CD4-positive, alpha-beta T cell treated with Interleukin-12 subunit alpha and Interleukin-12 subunit beta, for 1 hour (primary cell): ENCODE data around the gene PIK3AP1.

ENCODE experiments used
- DNase-seq: peaks from one replicate; pipeline ENCODE4 v3.0.0-alpha.2; 2020

The PIK3AP1 gene

DNA sequence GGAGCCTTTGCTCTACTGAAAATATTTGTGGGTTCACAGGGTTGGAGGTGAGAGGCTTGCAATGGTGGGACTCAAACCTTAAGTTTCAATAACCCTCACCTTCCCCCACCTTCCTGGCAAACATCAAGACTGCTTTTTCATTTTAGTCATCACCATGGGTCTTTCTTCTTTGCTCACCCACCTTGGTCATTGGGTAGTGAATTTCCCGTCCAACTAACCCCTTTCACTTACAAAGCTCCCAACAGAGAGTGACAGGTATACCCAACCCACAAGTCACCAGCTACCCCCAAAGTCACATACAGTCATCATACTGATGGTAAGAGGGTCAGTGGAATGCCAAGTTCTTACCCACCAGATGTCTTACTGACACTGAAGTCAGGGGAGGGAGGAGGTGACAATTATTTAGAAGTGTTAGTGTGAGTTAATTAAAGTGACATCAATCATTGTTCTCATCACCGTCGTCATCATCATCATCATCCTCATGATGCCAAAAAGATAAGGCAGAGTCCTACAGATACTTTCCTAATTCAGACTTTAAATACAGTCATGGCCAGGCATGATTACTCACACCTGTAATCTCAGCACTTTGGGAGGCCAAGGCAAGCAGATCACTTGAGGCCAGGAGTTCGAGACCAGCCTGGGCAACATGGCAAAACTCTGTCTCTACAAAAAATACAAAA, 49.0 kb downstream of the PIK3AP1 start:
- peak; percentile 29 for DNase-seq

DNA sequence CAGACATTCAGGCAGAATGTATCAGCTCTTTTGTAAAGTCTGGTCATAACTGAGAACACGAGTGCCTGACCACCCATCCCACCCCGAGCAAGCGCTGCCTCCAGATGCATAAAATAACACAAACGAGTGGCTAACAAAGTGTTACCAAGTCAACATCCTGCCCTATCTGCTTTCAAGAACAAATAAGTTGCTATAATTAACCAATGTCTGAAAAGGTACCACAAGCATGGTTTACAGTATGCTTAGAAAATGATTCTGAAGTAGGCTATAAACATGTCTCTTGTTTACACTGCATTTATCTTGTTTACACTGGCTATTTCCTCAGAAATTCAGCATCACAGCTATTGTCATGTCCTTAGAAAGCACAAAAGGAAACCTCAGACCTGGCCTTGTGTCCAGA, 49.5 kb downstream of the PIK3AP1 start:
- DNase-seq, result peak; percentile 39

DNA sequence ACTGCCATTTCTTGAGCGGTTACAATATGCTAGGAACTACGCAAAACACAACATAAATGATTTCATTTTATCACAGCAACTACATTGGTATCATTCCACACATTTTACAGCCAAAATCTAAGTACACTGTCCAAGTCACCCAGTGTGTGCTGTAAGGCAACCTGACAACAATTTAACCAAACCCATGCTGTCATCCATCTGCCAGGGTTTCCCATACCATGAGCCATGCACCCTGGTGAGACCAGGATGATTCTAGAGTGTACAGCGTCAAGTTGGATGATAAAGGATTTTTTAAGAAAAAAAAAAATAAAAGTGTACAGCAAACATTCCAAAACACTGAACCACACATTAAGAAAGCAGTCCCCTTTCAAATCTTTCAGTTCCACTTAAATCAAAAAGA, 52.9 kb downstream of the PIK3AP1 start:
- no peak for DNase-seq

DNA sequence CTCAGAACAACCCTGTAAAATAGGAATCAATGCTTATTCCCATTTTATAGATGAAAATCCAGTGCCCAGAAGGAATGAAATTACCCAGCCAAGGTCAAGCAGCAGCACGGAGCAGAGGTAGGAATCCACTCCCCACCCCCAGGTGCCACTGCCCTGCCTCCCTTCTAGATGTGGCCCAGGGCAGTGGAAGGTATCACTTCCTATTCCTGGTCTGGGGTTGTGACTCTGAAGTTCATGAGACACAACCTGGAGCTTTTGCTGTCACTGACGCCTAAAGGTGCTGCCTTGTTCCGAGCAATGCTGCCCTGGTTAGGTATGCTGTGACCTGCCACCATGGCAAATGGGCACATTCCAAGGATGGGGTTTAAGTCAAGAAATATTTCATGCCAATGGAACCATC, 53.6 kb downstream of the PIK3AP1 start:
- no peak for DNase-seq

DNA sequence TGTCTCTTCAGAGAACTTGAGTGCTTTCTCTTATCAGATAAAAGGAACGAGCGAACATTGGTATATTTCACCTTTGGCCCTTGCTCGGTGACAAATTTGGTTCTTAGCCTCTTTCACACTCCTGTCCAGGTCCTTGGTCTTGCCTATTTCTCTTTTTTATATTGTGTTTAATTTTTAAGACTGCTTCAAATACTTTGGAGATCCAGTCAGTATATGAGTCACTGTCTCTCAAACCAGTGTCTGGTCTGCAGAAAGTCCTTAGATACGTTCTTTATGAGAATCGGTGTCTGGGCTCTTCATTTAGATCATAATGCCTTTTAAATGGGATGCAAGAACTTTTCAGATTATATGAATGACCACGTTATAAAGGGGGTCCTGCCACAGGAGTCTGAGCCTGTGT, 55.0 kb downstream of the PIK3AP1 start:
- DNase-seq, result no peak

DNA sequence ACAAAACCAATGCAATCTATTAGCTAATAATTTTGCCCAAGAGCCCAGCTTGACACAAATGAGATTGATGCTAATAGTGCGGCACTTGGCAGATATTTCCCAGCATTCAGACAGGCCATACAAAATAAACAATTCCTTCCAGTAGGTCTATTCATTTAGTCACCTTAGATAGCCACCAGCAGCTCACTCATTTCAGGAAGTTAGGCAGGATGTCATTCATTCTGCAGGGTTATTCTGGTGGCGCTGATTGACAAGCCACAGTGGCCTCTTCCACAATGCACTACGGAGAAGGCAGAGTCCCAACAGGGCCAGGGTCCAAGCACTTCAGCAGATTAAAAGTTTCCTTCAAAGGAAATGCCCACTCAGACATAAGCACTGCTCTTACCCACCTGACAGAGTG, 55.8 kb downstream of the PIK3AP1 start:
- no peak for DNase-seq

DNA sequence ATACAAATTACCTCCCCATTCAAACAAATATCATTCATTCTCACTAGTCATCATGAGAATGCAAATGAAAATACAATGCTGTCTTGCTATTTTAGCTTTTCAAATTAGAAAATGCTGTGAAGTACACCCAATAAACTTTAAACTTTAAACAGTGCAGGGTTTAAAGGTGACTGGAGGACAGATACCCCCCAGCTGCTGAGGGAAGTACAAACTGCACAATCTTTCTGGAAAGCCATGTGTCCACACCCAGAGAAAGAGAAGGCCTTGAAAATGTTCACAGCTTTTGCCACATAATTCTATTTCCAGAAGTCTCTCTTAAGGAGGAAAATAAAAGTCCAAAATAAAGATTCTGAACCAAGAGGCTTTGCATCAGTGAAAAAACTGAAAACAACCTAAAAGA, 56.5 kb downstream of the PIK3AP1 start:
- no peak for DNase-seq

DNA sequence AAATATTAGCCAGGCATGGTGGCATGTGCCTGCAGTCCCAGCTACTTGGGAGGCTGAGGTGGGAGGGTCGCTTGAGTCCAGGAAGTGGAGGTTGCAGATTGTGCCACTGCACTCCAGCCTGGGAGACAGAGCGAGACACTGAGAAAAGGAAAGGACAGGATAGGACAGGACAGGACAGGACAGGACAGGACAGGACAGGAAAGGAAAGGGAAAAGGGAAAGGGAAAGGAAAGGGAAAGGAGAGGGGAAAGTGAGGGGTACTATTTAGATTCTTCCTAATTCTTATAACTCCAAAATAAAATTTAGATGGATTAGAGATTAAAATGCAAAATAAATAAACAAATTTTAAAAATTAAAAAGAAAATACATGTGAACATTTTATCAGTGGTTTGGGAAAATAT, 58.7 kb downstream of the PIK3AP1 start:
- no peak for DNase-seq

DNA sequence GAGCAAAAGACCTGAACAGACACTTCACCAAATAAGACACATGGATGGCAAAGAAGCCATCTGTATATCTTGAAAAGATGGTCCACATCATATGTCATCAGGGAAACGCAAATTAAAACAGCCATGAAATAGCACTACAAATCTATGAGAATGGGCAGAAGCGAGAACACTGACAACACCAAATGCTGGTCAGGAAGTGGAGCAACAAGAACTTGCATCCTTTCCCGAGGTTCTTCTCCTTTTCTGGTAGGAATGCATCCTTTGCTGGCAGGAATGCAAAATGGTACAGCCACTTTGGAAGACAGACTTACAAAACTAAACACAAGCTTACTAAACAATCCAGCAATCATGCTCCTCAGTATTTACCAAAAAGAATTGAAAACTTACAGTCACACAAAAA, 60.0 kb downstream of the PIK3AP1 start:
- no peak for DNase-seq

DNA sequence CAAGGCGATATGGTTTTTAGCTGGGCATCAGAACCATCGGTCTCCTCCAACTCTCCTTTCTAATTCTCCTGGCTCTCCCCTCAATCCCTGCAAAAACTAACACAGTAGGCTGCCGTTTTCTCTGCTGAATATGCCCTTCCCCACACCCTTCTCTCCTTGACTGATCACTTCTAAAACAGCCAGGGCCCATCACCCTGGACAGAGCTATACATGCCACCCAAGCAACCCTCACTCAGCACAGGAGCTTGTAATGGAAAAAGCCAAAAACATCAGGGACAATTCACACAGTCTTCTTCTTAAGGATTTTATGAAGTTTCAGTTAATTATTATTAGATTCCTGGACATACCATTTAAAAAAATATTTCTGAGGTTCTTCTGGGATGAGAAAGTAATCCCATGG, 61.5 kb downstream of the PIK3AP1 start:
- no peak for DNase-seq

DNA sequence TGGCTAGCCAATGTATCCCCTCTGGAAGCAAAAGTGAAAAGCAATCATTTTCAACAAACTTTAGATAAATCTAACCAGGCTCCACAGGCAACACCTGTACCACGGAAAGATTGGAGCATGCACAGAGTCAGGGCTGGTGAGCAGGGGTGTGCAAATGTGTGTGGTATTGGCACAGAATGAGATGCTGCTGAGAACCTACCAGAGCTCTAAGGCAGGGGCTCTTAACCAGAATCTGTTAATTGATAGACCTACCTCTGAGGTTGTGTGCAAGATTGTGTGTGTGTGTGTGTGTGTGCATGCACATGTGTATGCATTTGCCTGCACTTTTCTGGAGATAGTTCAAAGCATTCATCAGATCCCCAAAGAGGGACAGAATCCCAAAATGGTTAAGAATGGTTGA, 62.9 kb downstream of the PIK3AP1 start:
- no peak for DNase-seq

DNA sequence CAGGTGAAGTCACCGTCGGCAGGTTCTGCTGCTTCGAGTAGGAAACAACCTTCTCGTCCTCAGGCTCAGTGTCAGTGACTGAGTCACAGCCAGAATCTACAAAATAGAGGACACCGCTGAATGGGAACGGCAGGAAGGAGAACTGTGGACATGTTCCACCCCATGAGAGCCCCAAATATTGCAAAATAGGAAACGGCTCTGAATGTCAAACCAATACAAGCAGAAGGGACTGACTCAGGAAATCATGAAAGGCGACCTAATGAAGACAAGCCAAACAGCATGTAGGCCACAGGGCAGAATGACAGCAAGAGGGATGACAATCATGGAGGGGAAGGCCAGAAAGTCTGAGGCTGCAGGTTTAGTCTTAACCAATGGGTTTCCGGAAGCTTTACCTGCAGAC, 63.5 kb downstream of the PIK3AP1 start:
- no peak for DNase-seq

DNA sequence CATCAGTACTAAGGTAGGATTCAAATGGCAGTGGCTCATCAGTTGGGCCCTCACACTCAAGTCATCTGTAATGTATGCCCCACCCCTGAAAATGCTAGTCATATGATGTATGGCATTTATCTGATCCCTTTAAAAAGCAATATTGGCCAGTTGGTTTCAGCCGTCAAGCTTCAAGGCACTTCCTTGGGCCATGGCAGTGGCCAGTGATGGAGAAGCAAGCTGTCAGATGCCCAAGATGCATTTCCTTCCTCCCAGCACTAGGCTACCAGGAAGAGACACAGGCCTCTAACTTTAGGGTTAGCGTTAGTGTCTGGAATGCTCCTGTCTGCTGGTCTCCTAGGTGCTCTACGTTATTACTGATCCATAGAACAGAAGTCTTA, 64.1 kb downstream of the PIK3AP1 start:
- no peak for DNase-seq

DNA sequence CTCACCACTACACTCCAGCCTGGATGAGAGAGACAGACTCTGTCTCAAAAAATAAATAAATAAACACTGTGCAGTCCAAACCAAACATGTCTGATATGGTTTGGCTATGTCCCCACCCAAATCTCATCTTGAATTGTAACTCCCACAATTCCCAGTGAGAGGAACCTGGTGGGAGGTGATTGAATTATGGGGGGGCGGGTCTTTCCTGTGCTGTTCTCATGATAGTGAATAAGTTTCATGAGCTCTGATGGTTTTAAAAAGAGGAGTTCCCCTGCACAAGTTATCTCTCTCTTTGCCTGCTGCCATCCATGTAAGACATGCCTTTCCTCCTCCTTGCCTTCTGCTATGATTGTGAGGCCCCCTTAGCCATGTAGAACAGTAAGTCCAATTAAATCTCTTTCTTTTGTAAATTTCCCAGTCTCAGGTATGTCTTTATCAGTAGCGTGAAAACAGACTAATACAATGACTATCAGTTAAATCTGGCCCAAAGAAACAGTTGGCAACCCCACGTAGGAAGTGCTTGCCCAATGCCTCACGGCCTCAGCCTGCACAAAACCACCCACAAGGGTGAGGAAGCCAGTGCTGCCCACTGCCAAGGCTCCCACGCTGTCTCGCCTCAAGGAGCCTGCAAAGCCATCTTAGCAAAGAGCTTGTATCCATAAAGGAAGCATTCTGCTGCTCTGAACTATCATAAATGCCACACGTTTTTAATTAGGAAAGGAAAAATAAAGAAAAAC, 64.7 kb downstream of the PIK3AP1 start:
- no peak for DNase-seq

DNA sequence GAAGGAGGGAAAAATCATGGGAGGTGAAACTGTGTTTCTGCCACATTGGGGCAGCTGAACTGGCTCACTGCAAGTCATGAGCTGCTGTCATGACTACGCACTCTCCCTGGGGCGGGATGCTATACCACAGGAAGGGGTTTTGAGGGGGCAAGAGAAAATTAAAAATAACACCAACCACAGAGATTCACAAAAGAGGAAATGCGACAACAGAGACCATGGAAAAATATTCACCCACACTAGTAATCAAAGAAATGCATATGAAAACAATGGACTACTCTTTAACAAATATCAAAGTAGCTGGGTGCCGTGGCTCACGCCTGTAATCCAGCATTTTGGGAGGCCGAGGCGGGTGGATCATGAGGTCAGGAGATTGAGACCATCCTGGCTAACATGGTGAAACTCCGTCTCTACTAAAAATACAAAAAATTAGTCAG, 68.3 kb downstream of the PIK3AP1 start:
- peak; percentile 54 for DNase-seq

DNA sequence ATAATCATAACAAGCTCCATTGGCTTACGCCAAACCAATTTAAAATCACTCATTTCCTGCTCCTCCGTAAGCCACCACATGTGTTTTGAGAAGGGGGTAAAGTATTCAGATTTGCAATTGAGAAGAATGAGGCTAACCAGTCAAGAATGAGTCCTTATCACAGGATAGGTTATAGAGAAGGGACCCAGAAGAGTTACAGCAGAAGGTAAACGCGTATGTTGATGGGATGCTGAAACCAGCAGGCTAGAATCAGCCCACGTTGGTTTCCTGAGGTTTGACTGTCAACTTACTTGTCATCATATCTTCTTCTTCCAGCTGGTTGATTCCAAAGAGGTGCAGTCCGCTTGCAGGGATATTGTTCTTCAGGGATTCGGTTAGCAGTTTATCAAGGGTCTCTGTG, 69.4 kb downstream of the PIK3AP1 start:
- no peak for DNase-seq

DNA sequence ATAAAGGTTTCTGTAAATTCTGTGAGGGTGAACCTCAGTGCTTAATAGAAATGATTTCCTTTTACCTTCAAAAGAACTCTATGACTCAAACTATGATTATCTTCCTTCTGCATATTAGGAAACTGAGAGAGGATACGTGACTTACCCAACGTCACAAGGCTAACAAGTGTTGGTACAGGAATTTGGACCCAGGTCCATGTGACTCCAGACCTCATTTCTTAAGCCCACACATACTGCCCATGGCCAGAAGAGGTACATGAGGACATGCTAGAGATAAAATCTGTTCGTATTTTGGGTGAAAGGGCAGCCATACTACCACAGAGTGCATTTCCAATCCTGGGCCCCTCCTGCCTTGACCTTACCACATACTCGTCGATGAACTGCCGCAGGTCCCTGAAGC, 72.0 kb downstream of the PIK3AP1 start:
- no peak for DNase-seq

DNA sequence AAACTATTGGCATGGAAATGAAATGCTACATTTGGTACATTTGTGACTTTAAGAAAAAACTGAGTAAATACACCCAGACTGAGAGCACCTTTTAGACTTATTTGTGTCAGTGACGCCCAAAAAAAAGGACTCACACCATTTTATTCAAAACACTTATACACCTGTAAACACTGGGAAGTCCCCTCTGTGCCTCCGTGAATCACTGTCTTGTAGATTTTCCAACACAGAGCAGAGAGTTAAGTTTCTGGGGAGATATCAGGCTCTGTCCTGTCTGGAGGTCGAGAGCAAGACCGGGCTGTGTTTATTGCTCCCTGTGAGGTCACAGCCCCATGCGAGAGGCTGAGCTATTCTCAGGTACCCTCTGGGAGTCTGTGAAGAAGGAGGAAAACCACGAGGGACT, 72.8 kb downstream of the PIK3AP1 start:
- no peak for DNase-seq

DNA sequence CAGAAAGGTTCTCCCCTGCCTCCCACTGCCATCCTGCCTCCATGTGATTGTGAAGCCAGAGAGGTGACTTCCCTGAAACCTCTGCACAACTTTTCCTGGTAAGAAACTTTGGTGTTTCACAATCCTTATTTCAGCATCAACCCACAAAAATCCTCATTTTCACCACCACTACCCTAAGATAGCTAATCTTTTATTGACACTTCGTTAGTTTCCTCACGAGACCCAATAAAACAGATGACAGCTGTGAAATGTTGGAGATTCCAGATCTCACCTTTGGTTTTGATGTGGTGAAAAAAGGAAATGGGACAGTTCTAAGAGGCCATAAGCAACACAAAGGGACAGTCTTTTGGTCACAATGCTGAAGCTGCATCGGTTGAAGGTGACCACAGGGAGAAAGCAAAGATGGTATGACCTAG, 73.6 kb downstream of the PIK3AP1 start:
- DNase-seq, result no peak

DNA sequence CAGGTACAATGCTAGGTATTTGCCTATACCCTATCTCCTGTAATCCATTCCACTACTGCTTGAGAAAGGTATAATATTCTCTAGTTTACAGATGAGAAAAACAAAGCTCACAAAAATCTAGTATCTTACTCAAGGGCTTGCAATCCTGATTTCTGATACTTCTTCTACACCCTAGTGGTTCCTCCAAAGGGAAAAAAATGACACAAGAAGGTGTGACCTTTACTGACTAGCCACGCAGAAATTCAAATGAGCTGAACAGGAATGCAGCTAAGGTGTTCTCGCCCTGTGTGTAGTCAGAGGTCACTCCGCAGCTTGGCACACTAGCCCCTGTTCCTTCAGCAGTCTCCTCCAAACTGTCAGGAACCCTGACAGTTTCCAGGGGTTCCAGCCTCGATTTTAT, 74.0 kb downstream of the PIK3AP1 start:
- no peak for DNase-seq

DNA sequence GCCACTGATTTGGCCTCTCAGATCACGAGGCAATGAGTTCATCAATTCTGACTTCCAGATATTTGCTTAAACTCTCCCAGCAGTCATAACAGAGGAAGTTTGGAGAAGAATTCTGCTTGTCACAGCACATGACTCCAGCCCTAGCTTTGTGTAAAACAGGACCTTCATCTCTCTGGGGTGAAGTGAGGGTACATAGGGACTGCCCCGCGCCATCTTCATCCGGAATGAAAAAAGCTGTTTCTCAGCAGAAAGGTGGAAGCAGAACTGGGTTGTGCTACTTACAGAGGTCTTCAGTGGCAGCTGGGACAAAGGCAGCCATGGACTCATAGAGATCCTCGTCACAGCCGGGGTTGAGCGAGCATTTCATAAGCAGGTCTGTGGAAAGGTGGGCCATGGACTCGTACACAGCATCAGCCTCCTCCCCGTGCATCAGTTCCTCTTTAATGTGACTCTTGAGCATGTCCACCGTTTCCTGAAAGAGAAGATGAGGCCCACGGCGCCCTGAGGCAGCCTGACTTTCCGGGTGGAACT, 75.1 kb downstream of the PIK3AP1 start:
- DNase-seq, result no peak

DNA sequence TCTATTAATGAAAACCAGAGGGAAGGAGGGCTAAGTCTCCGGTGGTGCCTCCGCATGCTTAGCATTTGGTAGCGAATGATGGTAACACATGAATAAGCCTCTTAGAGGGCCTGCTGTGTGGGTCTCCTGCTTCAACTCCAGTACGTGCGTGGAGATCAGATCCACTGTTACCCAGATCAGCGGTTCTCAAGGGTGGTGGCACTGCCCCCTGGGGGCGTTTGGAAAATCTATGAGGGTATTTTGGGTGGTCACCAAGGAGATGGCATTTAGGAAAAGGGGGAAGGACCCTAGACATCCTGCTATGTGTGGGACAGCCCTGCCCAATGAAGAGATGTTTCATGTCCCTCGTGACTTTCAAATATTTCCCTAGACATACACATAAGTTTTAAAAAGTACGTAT, 76.4 kb downstream of the PIK3AP1 start:
- no peak for DNase-seq

DNA sequence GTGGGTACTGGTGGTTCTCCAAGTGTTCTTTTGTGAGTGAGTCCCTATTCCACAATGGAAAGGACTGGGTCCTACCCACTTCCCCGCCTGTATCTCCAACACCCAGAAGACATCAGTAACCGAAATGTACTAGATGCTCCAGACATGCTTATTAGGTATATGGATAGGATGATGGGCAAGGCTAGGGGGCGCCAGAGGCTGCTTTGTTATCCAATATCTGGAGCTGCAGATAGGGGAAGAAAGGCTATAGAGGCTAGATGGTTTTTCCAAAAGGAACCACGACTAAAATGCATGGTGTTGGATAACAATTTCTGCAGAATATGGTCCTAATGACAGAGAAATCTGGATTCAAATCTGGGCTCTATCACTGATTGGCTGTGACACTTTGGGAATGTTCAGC, 77.3 kb downstream of the PIK3AP1 start:
- DNase-seq, result peak; percentile 63

DNA sequence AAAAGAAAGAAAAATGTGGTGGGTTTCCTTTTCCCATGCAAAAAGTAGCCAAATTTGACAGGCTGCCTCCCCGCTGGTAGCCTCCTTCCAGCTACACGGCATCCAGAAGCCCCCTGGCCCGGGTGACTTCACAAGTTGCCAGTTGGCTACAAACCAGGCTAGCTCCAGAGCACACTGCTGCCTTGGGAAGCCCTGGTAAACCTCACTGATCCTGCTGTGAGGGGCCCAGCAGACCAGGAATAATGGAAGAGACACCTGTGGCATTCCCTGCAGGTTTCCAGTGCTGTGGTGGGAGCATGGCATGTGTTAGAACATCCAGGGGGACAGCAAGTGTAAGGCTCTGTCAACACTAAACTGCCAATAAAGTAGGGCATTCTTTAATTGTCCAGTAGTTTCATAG, 77.8 kb downstream of the PIK3AP1 start:
- no peak for DNase-seq
